Activated CD8-positive, alpha-beta T cell treated with anti-CD3 and anti-CD28 coated beads for 36 hours (primary cell): ENCODE data around the gene ITGA3. TPM values are rescaled to one million over a fixed set of nuclear protein-coding genes. Genes with fewer than 3 reads are reported as not detected.
A peak's percentile ranks its signal among the peaks of the same experiment; 100 is the strongest.

Source experiments
- ATAC-seq: fragments of 200-7000 bp; cut with Tn5 transposase; one replicate; pipeline ENCODE4 v1.10.0; 2021; ENCODE audit warnings: mild to moderate bottlenecking, moderate library complexity
- CTCF ChIA-PET: fragments of 350-600 bp; sonication (Branson Sonifier 250); formaldehyde crosslinking; loops from one replicate; lab custom pipeline; 2021; ENCODE audit warnings: antibody characterized with exemption; lab: Charles Lee
- POLR2A ChIA-PET: fragments of 350-600 bp; sonication (Branson Sonifier 250); formaldehyde crosslinking; loops from one replicate; lab custom pipeline; 2021; ENCODE audit warnings: antibody characterized with exemption; lab: Charles Lee
- DNase-seq: peaks from one replicate; pipeline ENCODE4 v3.0.0-alpha.2; 2020
- H3K27ac Mint-ChIP-seq: one replicate; pipeline ENCODE4 v1.8.0; 2021; ENCODE audit warnings: mild to moderate bottlenecking, mixed read lengths
- H3K27me3 Mint-ChIP-seq: one replicate; pipeline ENCODE4 v1.8.0; 2021; ENCODE audit warnings: mixed read lengths
- H3K36me3 Mint-ChIP-seq: one replicate; pipeline ENCODE4 v1.8.0; 2021; ENCODE audit warnings: low read depth, mixed read lengths
- H3K4me1 Mint-ChIP-seq: one replicate; pipeline ENCODE4 v1.8.0; 2021; ENCODE audit warnings: low read depth, mixed read lengths
- H3K4me3 Mint-ChIP-seq: one replicate; pipeline ENCODE4 v1.8.0; 2021; ENCODE audit warnings: mild to moderate bottlenecking, moderate library complexity, mixed read lengths
- H3K9me3 Mint-ChIP-seq: one replicate; pipeline ENCODE4 v1.8.0; 2021; ENCODE audit warnings: mixed read lengths
- CTCF ChIP-seq: fragments of 200-600 bp; IDR thresholded peaks from one replicate; pipeline ENCODE4 v1.8.0; 2022; ENCODE audit warnings: antibody characterized with exemption, mild to moderate bottlenecking
- intact Hi-C: fragments of 100-400 bp; cut with micrococcal nuclease; formaldehyde crosslinking; loops from one replicate; pipeline ENCODE4 v1.10.0; 2022
- total RNA-seq, 2 experiments: library from RNA; stranded (reverse); gene quantifications; one replicate each; pipeline ENCODE4 v1.2.3, GENCODE V29; 2021

Gene ITGA3
- total RNA-seq, 2 experiments from 2014 or later = 4.2 to 7.2 TPM

DNA sequence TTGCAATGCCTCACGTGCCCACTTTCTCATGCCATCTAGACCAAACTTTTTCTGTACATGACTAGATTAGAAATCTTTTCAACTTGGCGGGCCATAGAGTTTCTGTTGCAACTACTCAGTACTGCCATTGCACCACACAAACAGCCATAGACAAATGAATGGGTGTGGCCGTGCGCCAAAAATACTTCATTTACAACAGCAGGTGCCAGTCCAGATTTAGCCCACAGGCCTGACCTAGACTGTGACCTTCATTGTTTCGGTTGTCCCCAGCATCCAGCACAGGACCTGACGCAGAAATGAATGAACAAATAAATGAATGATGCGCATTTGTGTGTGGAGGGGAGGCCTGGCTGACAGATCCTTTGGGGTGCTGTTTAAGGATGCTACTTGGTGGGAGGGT is 24.9 kb downstream of the ITGA3 start:
- Mint-ChIP-seq H3K9me3 (no peaks in the 10 kb centered on the region), H3K36me3 (no peaks in the 10 kb centered on the region), H3K4me1 (no peaks in the 10 kb centered on the region), H3K27ac (no peak overlapping the region), H3K4me3 (no peak overlapping the region), H3K27me3 (no peaks in the 10 kb centered on the region)
- DNase-seq (no peak), ATAC-seq (no peak)
- POLR2A ChIA-PET = no interaction called here
- CTCF ChIA-PET = interaction anchor here (1.6 to 2.3 kb wide), 2 partner anchors 13 to 54 kb away, joined by 7 to 12 read pairs; partner anchors contain the start of gene PDK2
- TF ChIP-seq CTCF = no peak
- intact Hi-C loops = no loop called here

GRCh38 chr17:50081757-50082156 is 25.8 kb downstream of the ITGA3 start:
- ATAC-seq (no peak), DNase-seq (no peak)
- Mint-ChIP-seq H3K36me3 (no peaks in the 10 kb centered on the region), H3K4me1 (no peaks in the 10 kb centered on the region), H3K9me3 (no peaks in the 10 kb centered on the region), H3K27me3 (no peaks in the 10 kb centered on the region), H3K4me3 (no peak overlapping the region), H3K27ac (no peak overlapping the region)
- POLR2A ChIA-PET = no interaction called here
- intact Hi-C loops = no loop called here
- CTCF ChIA-PET = interaction anchor here (0.8 to 2.3 kb wide), 3 partner anchors 13 to 129 kb away, joined by 3 to 12 read pairs (median 7); partner anchors contain the start of gene PDK2
- TF ChIP-seq CTCF = no peak

DNA sequence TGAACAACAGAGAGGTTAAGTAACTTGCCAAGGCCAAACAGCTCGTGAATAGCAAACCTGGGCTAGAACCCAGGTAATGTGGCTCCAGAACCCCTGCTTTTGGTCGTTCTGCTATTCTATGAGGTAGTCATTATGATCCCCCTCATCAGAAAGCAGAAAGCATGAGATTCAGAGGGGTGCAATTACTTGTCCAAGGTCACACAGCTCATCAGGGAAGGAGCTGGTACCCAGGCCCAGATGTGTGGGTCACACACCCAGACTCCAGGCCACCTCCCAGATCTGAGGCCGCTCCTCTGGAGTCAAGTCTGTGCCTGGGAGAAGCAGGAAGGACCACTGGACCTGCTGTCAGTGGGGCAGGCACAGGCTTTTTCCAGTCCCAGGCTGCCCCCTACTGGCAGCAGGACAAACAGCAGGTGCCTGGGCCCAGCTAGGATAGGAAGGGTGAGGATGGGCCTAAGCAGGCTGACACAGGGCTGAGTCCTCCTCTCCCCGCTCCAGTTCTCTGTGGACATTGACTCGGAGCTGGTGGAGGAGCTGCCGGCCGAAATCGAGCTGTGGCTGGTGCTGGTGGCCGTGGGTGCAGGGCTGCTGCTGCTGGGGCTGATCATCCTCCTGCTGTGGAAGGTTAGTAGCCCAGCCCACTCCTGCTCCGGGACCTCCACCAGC is 31.5 kb downstream of the ITGA3 start:
- no peaks in the 10 kb centered on the region for H3K36me3 Mint-ChIP-seq
- ATAC-seq (peak; percentile 92), DNase-seq (peak; percentile 84)
- H3K4me1 Mint-ChIP-seq = no peaks in the 10 kb centered on the region
- H3K9me3 Mint-ChIP-seq = no peaks in the 10 kb centered on the region
- H3K4me3 Mint-ChIP-seq = no peak overlapping the region
- POLR2A ChIA-PET = interaction anchor here (0.6 to 0.9 kb wide), 3 partner anchors 13 to 155 kb away, joined by 3 read pairs; no protein-coding TSS in a partner anchor
- intact Hi-C loops = loop anchor here (1.0 kb wide), 1 partner anchor 61 kb away; no protein-coding TSS in a partner anchor
- peak; percentile 100 for TF ChIP-seq CTCF
- H3K27ac Mint-ChIP-seq = no peak overlapping the region
- CTCF ChIA-PET = interaction anchor here (0.6 to 2.9 kb wide), 36 partner anchors 9 to 320 kb away, joined by 3 to 140 read pairs (median 5); partner anchors contain the start of gene ITGA3
- H3K27me3 Mint-ChIP-seq = no peaks in the 10 kb centered on the region

- Mint-ChIP-seq H3K27ac (no peak overlapping the region), H3K4me3 (no peak overlapping the region), H3K9me3 (no peaks in the 10 kb centered on the region), H3K36me3 (no peaks in the 10 kb centered on the region), H3K27me3 (no peaks in the 10 kb centered on the region), H3K4me1 (no peaks in the 10 kb centered on the region)
- no peak for TF ChIP-seq CTCF
- intact Hi-C loops = loop anchor here (1.0 kb wide), 1 partner anchor 62 kb away; no protein-coding TSS in a partner anchor
- ATAC-seq = no peak
- ChIA-PET CTCF (interaction anchor here (0.6 to 2.9 kb wide), 30 partner anchors 9 to 229 kb away, joined by 3 to 140 read pairs (median 6); partner anchors contain the start of gene ITGA3), POLR2A (interaction anchor here (0.9 kb wide), 1 partner anchor 12 kb away, joined by 3 read pairs; no protein-coding TSS in a partner anchor)
- DNase-seq = no peak
Observed at GRCh38 chr17:50087912-50088405, 32.0 kb downstream of the ITGA3 start.
